SK-N-SH (cell line): ENCODE data around the gene PIP5K1C. TPM values are rescaled to one million over a fixed set of nuclear protein-coding genes. Genes with fewer than 3 reads are reported as not detected.

Experiments used
- CTCF ChIA-PET: fragments of 300-600, 350-600 bp; formaldehyde crosslinking; extraction: SDS; loops from one replicate; lab custom pipeline; 2021; lab: Yijun Ruan, JAX
- POLR2A ChIA-PET: fragments of 350-600 bp; sonication (Branson Sonifier 250); formaldehyde crosslinking; extraction: SDS; loops from one replicate; lab custom pipeline; 2020; ENCODE audit warnings: antibody characterized with exemption, inconsistent platforms; lab: Yijun Ruan, JAX
- DNase-seq: peaks from one replicate; pipeline ENCODE4 v3.0.0; 2012
- H2AFZ ChIP-seq: fragments of 200-600 bp; sonication (generic); 2 replicates; pipeline ENCODE4 v1.8.1; 2016; ENCODE audit warnings: antibody characterized with exemption, mild to moderate bottlenecking, low read depth
- H3F3A ChIP-seq: fragments of 200-600 bp; sonication (generic); replicated peaks from 2 replicates; pipeline ENCODE3; 2016; ENCODE audit warnings: antibody characterized with exemption, mild to moderate bottlenecking; ENCODE audit not compliant: insufficient read depth
- H3K27ac ChIP-seq, 2 experiments: fragments of 200-500 bp in 1 of 2; fragments of 200-600 bp in 1 of 2; sonication (Bioruptor generic) in 1 of 2; sonication (generic), shearing (Covaris generic) in 1 of 2; 2 replicates each; pipeline versions ENCODE4 v1.5.1 to v1.6.1; 2014 to 2016; ENCODE audit warnings: low read depth in 2 of 2, inconsistent platforms in 1 of 2, low read length in 1 of 2, mild to moderate bottlenecking in 1 of 2, mixed read lengths in 1 of 2
- H3K27me3 ChIP-seq: fragments of 200-600 bp; sonication (generic), shearing (Covaris generic); 2 replicates; pipeline ENCODE4 v1.6.1; 2016; ENCODE audit warnings: mixed run types; ENCODE audit not compliant: insufficient read depth
- H3K36me3 ChIP-seq, 2 experiments: fragments of 200-500 bp in 1 of 2; fragments of 200-600 bp in 1 of 2; sonication (Bioruptor generic) in 1 of 2; sonication (generic) in 1 of 2; replicated peaks in 1 of 2; 2 replicates each; pipeline versions ENCODE3 to v1.5.1; 2014 to 2016; ENCODE audit warnings: low read length in 1 of 2, mild to moderate bottlenecking in 1 of 2; ENCODE audit not compliant: insufficient read depth in 2 of 2, control insufficient read depth in 1 of 2
- H3K4me1 ChIP-seq, 2 experiments: fragments of 200-500 bp in 1 of 2; fragments of 200-600 bp in 1 of 2; sonication (Bioruptor generic) in 1 of 2; sonication (generic), shearing (Covaris generic) in 1 of 2; 2 replicates each; pipeline versions ENCODE4 v1.5.1 to v1.6.1; 2014 to 2016; ENCODE audit warnings: low read depth in 1 of 2, low read length in 1 of 2, mixed run types in 1 of 2; ENCODE audit not compliant: insufficient read depth in 2 of 2, control insufficient read depth in 1 of 2
- H3K4me2 ChIP-seq: fragments of 200-600 bp; sonication (generic), shearing (Covaris generic); 2 replicates; pipeline ENCODE4 v1.6.1; 2017; ENCODE audit warnings: mixed run types
- H3K4me3 ChIP-seq, 2 experiments: fragments of 200-500 bp in 1 of 2; fragments of 200-600 bp in 1 of 2; sonication (Bioruptor generic) in 1 of 2; sonication (generic), shearing (Covaris generic) in 1 of 2; 2 replicates each; pipeline versions ENCODE4 v1.5.1 to v1.8.1; 2014 to 2016; ENCODE audit warnings: low read depth in 2 of 2, inconsistent platforms in 1 of 2, low read length in 1 of 2, mild to moderate bottlenecking in 1 of 2, mixed read lengths in 1 of 2, moderate library complexity in 1 of 2
- H3K79me2 ChIP-seq: fragments of 200-600 bp; sonication (generic); 2 replicates; pipeline ENCODE4 v1.8.1; 2017; ENCODE audit warnings: mild to moderate bottlenecking; ENCODE audit not compliant: insufficient read depth
- H3K9ac ChIP-seq: fragments of 200-600 bp; sonication (generic); 2 replicates; pipeline ENCODE4 v1.6.1; 2017; ENCODE audit warnings: mixed run types
- H3K9me2 ChIP-seq: fragments of 200-600 bp; sonication (generic); 2 replicates; pipeline ENCODE4 v1.6.1; 2017; ENCODE audit warnings: mixed run types
- H3K9me3 ChIP-seq: fragments of 200-600 bp; sonication (generic); 2 replicates; pipeline ENCODE4 v1.6.1; 2017; ENCODE audit warnings: mixed run types, mild to moderate bottlenecking, moderate library complexity
- H4K20me1 ChIP-seq: fragments of 200-600 bp; sonication (generic); 2 replicates; pipeline ENCODE4 v1.6.1; 2017; ENCODE audit warnings: mild to moderate bottlenecking, mixed run types; ENCODE audit not compliant: insufficient read depth
- CHD2 ChIP-seq: fragments of 150-350 bp; IDR thresholded peaks from 2 replicates; pipeline ENCODE4 v1.6.1; 2018; ENCODE audit warnings: low read length; ENCODE audit not compliant: partially characterized antibody
- CTCF ChIP-seq: fragments of 200-600 bp; sonication (generic); IDR thresholded peaks from 2 replicates; pipeline ENCODE4 v1.6.1; 2017; ENCODE audit warnings: antibody characterized with exemption, mild to moderate bottlenecking, moderate library complexity
- EP300 ChIP-seq, 2 experiments: IDR thresholded peaks; 2 replicates each; pipeline versions ENCODE4 v1.4.0 to v1.6.1; 2012; ENCODE audit warnings: borderline replicate concordance in 1 of 2, low read depth in 1 of 2, low read length in 1 of 2
- FOSL2 ChIP-seq: IDR thresholded peaks from 2 replicates; pipeline ENCODE4 v1.4.0; 2012; ENCODE audit warnings: low read depth, mild to moderate bottlenecking, moderate library complexity, borderline replicate concordance
- MAX ChIP-seq: IDR thresholded peaks from 2 replicates; pipeline ENCODE4 v1.4.0; 2012; ENCODE audit warnings: low read depth
- POLR2AphosphoS5 ChIP-seq: IDR thresholded peaks from 2 replicates; pipeline ENCODE4 v1.6.1; 2012; ENCODE audit warnings: low read depth, low read length
- RAD21 ChIP-seq: IDR thresholded peaks from 2 replicates; pipeline ENCODE4 v1.6.1; 2012; ENCODE audit warnings: mild to moderate bottlenecking, low read length
- RFX5 ChIP-seq: IDR thresholded peaks from 2 replicates; pipeline ENCODE4 v1.6.1; 2012; ENCODE audit warnings: mild to moderate bottlenecking, improper control_type of control experiment, low read length
- SIN3A ChIP-seq: IDR thresholded peaks from 2 replicates; pipeline ENCODE4 v1.6.1; 2012; ENCODE audit warnings: low read depth, mild to moderate bottlenecking, low read length, moderate library complexity, borderline replicate concordance
- SMC3 ChIP-seq: IDR thresholded peaks from 2 replicates; pipeline ENCODE4 v1.6.1; 2012; ENCODE audit warnings: low read depth, low read length, improper control_type of control experiment
- TAF1 ChIP-seq: IDR thresholded peaks from 2 replicates; pipeline ENCODE4 v1.6.1; 2012; ENCODE audit warnings: low read depth, mild to moderate bottlenecking, low read length, moderate library complexity, borderline replicate concordance
- TEAD4 ChIP-seq: IDR thresholded peaks from 2 replicates; pipeline ENCODE4 v1.4.0; 2012; ENCODE audit warnings: mild to moderate bottlenecking, borderline replicate concordance; ENCODE audit not compliant: insufficient read depth
- USF1 ChIP-seq: IDR thresholded peaks from 2 replicates; pipeline ENCODE4 v1.4.0; 2012; ENCODE audit warnings: low read depth, borderline replicate concordance
- USF2 ChIP-seq: fragments of 150-350 bp; IDR thresholded peaks from 2 replicates; pipeline ENCODE4 v1.6.1; 2017; ENCODE audit warnings: antibody characterized with exemption, low read length, low read depth, borderline replicate concordance
- WGBS: methylation state at CpG from one replicate; pipeline ENCODE4 v1.1.6; 2017; ENCODE audit warnings: low lambda C conversion rate; 5-methylcytosine and 5-hydroxymethylcytosine counted together
- polyA plus RNA-seq, 3 experiments: library from polyadenylated mRNA; depleted of rRNA; stranded (reverse); fragments of >200 nt; gene quantifications; 2 replicates each; pipeline ENCODE4 v1.2.3, GENCODE V29; 2012

The PIP5K1C gene
- polyA plus RNA-seq, 1 of the 3 experiments (the other 2 are of a cell fraction) = 12.3 TPM

GRCh38 chr19:3649888-3650287, 50.4 kb downstream of the PIP5K1C start:
- CTCF ChIA-PET = interaction anchor here (1.0 to 1.1 kb wide), 2 partner anchors 56 to 63 kb away, joined by 3 read pairs; no protein-coding TSS in a partner anchor
- H3K79me2 ChIP-seq = no peaks in the 10 kb centered on the region
- POLR2A ChIA-PET = no interaction called here

More at GRCh38 chr19:3649888-3650287, 50.4 kb downstream of the PIP5K1C start:
- Histone ChIP-seq H3K9ac (no peak overlapping the region), H3K9me3 (no peaks in the 10 kb centered on the region), H3K4me1 (no peaks in the 10 kb centered on the region), H3K4me2 (no peak overlapping the region), H4K20me1 (no peaks in the 10 kb centered on the region), H3F3A (no peaks in the 10 kb centered on the region), H3K27me3 (no peaks in the 10 kb centered on the region), H3K36me3 (peaks cover 6 to 21% of the 10 kb centered on the region in 2 experiments), H3K4me3 (no peak overlapping the region), H3K27ac (no peak overlapping the region), H3K9me2 (no peaks in the 10 kb centered on the region), H2AFZ (no peak overlapping the region)
- WGBS = 96% methylated on average over 15 of the region's 16 CpGs
- DNase-seq = no peak
- TF ChIP-seq POLR2AphosphoS5 (no peak), RAD21 (no peak), SMC3 (no peak), USF1 (no peak), FOSL2 (no peak), TEAD4 (no peak), USF2 (no peak), RFX5 (no peak), SIN3A (no peak), EP300 (IDR thresholded peaks at IDR 0.05; ENCODE audit: borderline replicate concordance in 1 of 2, low read depth in 1 of 2, low read length in 1 of 2) (no peak), CHD2 (no peak), MAX (no peak), TAF1 (no peak), CTCF (no peak)
